PFSK-1 (cell line): Measurements from ENCODE around the gene RDH16.

Experiments
- POLR2AphosphoS5 ChIP-seq: IDR thresholded peaks from 2 replicates; pipeline ENCODE4 v1.6.1; 2012; ENCODE audit warnings: low read depth, mild to moderate bottlenecking, control low read depth, low read length, moderate library complexity
- SIN3A ChIP-seq: IDR thresholded peaks from 2 replicates; pipeline ENCODE4 v1.6.1; 2012; ENCODE audit warnings: mild to moderate bottlenecking, low read length, moderate library complexity, borderline replicate concordance; ENCODE audit not compliant: insufficient read depth
- TAF1 ChIP-seq: IDR thresholded peaks from 2 replicates; pipeline ENCODE4 v1.6.1; 2012; ENCODE audit warnings: low read length, control low read depth, borderline replicate concordance; ENCODE audit not compliant: insufficient read depth
- TF ChIP-seq, protein P1 (sequence below), 2 experiments: IDR thresholded peaks; 2 replicates each; pipeline versions ENCODE4 v1.6.1 to v1.8.0; 2011 to 2012; ENCODE audit warnings: low read depth in 2 of 2, low read length in 2 of 2, control low read depth in 1 of 2, inconsistent platforms in 1 of 2, mild to moderate bottlenecking in 1 of 2, moderate library complexity in 1 of 2; ENCODE audit not compliant: insufficient read depth in 1 of 2

DNA sequence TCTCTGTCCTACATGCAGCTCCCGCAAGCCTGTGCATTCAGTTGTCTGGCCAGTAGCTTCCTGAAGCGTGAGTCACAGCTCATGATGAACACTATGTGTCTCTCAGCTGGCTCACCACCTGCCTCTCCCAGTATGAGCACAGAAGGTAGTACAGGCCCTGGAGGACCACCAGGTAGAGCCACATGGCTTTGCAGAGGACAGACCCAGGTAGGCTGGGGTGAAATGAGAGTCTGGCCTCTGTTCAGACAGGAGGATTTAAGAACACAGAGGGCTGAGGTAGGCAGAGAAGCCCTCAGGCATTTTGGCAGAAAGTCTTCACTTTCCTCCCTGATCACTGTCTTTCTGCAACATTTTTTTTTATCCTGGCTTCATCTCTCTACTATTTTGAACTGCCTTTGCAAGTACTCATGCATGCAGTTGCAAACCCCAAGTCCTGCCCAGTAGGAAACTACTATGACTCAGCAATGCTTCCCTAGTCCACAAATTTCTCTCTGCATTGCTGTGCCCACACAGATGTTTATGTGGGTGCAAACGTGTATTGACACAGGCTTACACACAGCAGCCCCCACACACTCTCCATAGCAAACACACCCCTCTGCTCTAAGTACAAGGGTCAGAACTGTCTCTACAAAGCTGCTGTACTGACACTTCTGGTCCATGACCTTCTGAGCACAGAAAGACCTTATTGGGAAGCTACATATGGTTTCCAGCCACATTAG is 15.9 kb downstream of the RDH16 start:
- no peak for TF ChIP-seq POLR2AphosphoS5
- TF ChIP-seq TAF1, result no peak
- no peak for TF ChIP-seq SIN3A
- TF ChIP-seq, protein P1, sequence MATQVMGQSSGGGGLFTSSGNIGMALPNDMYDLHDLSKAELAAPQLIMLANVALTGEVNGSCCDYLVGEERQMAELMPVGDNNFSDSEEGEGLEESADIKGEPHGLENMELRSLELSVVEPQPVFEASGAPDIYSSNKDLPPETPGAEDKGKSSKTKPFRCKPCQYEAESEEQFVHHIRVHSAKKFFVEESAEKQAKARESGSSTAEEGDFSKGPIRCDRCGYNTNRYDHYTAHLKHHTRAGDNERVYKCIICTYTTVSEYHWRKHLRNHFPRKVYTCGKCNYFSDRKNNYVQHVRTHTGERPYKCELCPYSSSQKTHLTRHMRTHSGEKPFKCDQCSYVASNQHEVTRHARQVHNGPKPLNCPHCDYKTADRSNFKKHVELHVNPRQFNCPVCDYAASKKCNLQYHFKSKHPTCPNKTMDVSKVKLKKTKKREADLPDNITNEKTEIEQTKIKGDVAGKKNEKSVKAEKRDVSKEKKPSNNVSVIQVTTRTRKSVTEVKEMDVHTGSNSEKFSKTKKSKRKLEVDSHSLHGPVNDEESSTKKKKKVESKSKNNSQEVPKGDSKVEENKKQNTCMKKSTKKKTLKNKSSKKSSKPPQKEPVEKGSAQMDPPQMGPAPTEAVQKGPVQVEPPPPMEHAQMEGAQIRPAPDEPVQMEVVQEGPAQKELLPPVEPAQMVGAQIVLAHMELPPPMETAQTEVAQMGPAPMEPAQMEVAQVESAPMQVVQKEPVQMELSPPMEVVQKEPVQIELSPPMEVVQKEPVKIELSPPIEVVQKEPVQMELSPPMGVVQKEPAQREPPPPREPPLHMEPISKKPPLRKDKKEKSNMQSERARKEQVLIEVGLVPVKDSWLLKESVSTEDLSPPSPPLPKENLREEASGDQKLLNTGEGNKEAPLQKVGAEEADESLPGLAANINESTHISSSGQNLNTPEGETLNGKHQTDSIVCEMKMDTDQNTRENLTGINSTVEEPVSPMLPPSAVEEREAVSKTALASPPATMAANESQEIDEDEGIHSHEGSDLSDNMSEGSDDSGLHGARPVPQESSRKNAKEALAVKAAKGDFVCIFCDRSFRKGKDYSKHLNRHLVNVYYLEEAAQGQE (IDR thresholded peaks at IDR 0.05; ENCODE audit: insufficient read depth in 1 of 2, low read depth in 2 of 2, low read length in 2 of 2), result no peak
